GM23338 (cell line): ENCODE data around the gene ARHGEF10L.

Experiments used
- EZH2phosphoT487 ChIP-seq: fragments of 200-600 bp; sonication (generic); IDR thresholded peaks from one replicate; pipeline ENCODE4 v1.8.1; 2018; ENCODE audit warnings: antibody characterized with exemption; ENCODE audit not compliant: unreplicated experiment
- POLR2AphosphoS5 ChIP-seq: IDR thresholded peaks from 2 replicates; pipeline ENCODE4 v1.6.1; 2016; ENCODE audit warnings: antibody characterized with exemption, low read depth
- TF ChIP-seq, protein P1 (sequence below), 2 experiments: fragments of 200-600 bp in 1 of 2; sonication (generic) in 1 of 2; conservative IDR thresholded peaks; 2 replicates each; pipeline versions ENCODE4 v1.5.1 to v1.6.1; 2016 to 2017; ENCODE audit warnings: antibody characterized with exemption in 2 of 2, low read depth in 2 of 2, mild to moderate bottlenecking in 2 of 2, moderate library complexity in 1 of 2

DNA sequence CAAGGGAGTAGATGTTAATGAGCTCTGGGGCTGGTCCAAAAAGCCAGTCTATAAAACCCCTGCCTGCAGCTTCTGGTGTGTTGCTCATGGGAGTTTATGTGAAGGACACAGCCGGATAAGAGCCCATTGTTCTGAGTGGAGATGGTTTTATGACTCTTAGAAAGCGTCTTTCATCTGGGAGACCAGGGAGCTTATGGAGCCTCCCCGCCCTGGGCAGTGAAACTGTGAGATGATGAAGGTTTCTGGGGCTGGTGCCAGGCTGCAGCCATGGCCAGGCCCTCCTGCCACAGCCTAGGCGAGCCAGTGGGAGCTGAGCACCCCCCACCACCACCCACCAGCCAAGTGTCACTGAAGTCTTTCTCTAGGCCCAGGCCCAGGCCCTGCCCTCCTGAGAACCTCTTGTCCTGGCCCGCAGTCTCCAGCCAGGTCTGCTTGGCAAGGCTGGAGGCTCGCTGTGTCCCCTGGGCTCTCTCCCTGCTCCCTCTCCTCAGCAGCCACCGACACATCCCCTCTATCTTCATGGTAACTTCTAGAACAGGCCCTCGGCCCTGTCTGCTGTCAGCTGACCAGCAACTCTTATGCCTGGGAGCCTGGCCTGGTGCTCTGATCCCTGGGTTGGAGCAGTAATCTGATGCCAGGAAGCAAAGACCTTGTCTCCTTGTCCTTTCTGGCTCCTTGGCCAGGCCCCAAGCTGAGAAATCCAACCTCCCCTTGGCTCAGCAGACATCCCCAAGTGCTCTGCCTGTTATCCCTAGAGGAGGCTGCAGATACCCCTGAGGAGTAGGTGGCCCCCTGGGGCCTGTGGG is 7.6 kb upstream of the ARHGEF10L start:
- TF ChIP-seq, protein P1, sequence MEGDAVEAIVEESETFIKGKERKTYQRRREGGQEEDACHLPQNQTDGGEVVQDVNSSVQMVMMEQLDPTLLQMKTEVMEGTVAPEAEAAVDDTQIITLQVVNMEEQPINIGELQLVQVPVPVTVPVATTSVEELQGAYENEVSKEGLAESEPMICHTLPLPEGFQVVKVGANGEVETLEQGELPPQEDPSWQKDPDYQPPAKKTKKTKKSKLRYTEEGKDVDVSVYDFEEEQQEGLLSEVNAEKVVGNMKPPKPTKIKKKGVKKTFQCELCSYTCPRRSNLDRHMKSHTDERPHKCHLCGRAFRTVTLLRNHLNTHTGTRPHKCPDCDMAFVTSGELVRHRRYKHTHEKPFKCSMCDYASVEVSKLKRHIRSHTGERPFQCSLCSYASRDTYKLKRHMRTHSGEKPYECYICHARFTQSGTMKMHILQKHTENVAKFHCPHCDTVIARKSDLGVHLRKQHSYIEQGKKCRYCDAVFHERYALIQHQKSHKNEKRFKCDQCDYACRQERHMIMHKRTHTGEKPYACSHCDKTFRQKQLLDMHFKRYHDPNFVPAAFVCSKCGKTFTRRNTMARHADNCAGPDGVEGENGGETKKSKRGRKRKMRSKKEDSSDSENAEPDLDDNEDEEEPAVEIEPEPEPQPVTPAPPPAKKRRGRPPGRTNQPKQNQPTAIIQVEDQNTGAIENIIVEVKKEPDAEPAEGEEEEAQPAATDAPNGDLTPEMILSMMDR (conservative IDR thresholded peaks at IDR 0.05; ENCODE audit: low read depth in 2 of 2), result no peak
- no peak for TF ChIP-seq POLR2AphosphoS5
- no peak for TF ChIP-seq EZH2phosphoT487
